Upper lobe of right lung (tissue), 1 donor: Measurements from ENCODE around the gene NDUFS2. TPM values are rescaled to one million over a fixed set of nuclear protein-coding genes. Genes with fewer than 3 reads are reported as not detected.
A peak's percentile ranks its signal among the peaks of the same experiment; 100 is the strongest.

Experiments used
- ATAC-seq: fragments of 200-7000 bp; cut with Tn5 transposase; one replicate; pipeline ENCODE4 v1.9.1; 2020; ENCODE audit warnings: mild to moderate bottlenecking, moderate library complexity
- DNase-seq: peaks from one replicate; pipeline ENCODE4 v3.0.0-alpha.2; 2020
- H3K27ac ChIP-seq: fragments of 200-600 bp; one replicate; pipeline ENCODE4 v1.8.0; 2022
- H3K27me3 ChIP-seq: fragments of 200-600 bp; one replicate; pipeline ENCODE4 v1.8.0; 2022; ENCODE audit warnings: mild to moderate bottlenecking
- H3K36me3 ChIP-seq: fragments of 200-600 bp; one replicate; pipeline ENCODE4 v1.8.0; 2022
- H3K4me1 ChIP-seq: fragments of 200-600 bp; one replicate; pipeline ENCODE4 v1.8.0; 2022
- H3K4me3 ChIP-seq: fragments of 200-600 bp; one replicate; pipeline ENCODE4 v1.8.0; 2022; ENCODE audit warnings: mild to moderate bottlenecking
- H3K9me3 ChIP-seq: fragments of 200-600 bp; one replicate; pipeline ENCODE4 v1.8.0; 2022
- intact Hi-C: fragments of 100-400 bp; cut with DNase I; formaldehyde crosslinking; loops from one replicate; pipeline ENCODE4 v1.11.0; 2022
- total RNA-seq: library from RNA; stranded (reverse); fragmentation: NEBNext Ultra II Directional; extraction: Animal tissue kit (Norgen Biotek cat#: 25700); gene quantifications from one replicate; pipeline ENCODE4 v1.2.1, GENCODE V29; 2021
- TF ChIP-seq, protein P1 (sequence below): fragments of 200-600 bp; IDR thresholded peaks from one replicate; pipeline ENCODE4 v1.8.0; 2022; ENCODE audit warnings: antibody characterized with exemption
- donor health status: DM: no; HTN: yes; CAD: no; lungs with severe emphysema.

NDUFS2 gene
- total RNA-seq, 1 donor from 2014 or later = 66.9 TPM

DNA sequence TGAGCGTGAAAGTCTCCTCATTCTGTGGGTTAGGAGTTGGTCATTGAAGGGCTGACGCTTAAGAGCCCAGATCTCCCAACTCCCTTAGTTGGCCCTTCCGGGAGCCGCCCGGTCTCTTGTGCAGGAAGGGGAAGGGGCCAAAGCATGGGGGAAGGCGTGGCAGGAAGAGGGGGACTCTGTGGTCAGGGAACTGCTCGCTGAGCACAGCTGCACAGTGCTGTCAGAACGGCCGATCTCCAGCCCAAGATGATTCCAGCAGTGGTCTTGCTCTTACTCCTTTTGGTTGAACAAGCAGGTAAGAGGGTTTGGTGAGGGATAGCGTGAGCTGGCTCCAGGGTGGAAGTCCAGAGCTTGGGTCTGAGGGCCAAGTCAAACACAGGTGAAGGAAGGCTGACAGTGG, 12.9 kb downstream of the NDUFS2 start, which contains the start of gene FCER1G:
FCER1G (plus strand) TSS at position 220 of the 400 bp plus-strand sequence; CDS start at position 247, 27 bp downstream.
- DNase-seq = peak; percentile 85
- no peaks in the 10 kb centered on the region for H3K27me3 ChIP-seq
- no peaks in the 10 kb centered on the region for H3K4me1 ChIP-seq
- peak within 1 kb of the TSS; percentile 68 for H3K27ac ChIP-seq
- ATAC-seq = peak; percentile 82
- peak within 1 kb of the TSS; percentile 49 for H3K4me3 ChIP-seq
- no peaks in the 10 kb centered on the region for H3K9me3 ChIP-seq
- intact Hi-C loops = no loop called here
- TF ChIP-seq, protein P1, sequence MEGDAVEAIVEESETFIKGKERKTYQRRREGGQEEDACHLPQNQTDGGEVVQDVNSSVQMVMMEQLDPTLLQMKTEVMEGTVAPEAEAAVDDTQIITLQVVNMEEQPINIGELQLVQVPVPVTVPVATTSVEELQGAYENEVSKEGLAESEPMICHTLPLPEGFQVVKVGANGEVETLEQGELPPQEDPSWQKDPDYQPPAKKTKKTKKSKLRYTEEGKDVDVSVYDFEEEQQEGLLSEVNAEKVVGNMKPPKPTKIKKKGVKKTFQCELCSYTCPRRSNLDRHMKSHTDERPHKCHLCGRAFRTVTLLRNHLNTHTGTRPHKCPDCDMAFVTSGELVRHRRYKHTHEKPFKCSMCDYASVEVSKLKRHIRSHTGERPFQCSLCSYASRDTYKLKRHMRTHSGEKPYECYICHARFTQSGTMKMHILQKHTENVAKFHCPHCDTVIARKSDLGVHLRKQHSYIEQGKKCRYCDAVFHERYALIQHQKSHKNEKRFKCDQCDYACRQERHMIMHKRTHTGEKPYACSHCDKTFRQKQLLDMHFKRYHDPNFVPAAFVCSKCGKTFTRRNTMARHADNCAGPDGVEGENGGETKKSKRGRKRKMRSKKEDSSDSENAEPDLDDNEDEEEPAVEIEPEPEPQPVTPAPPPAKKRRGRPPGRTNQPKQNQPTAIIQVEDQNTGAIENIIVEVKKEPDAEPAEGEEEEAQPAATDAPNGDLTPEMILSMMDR = no peak
- H3K36me3 ChIP-seq = peaks cover 53% of the 10 kb centered on the region

DNA sequence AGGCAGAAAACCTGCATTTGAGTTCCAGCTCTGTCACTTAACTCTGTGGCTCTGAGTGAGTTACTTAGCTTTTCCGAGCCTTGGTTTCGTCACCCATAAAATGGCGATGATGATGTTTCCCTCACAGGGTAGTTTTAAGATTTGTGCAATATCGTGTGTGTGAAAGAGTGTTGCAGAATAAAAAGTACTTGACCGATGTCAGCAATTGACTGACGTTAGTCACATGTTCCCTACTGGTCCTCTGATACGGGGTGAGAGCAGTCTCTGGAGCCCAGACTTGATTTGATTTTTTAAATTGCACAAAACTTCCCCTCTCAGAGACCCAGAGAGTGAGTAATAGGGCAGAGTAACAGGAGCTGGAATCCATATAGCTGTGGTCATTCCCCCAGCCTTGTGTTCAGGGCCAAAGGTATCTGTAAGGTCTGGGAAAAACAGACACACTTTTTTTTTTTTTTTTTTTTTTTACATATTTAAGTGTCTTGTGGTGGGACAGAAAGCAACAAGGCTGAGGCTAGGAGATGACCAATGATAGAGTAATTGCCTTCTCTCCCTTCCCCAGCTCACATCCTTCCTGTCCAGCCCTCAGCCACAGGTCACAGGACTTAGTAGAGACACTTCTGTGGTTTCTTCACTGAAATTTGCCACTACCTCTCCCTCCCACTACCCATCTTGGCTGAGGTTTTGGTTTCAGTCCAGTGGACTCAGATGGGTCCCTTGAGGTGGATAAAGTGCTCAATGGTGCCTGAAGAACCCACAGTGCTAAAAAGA, 15.0 kb downstream of the NDUFS2 start:
- no peak for DNase-seq
- Histone ChIP-seq H3K9me3 (no peaks in the 10 kb centered on the region), H3K4me1 (no peaks in the 10 kb centered on the region), H3K36me3 (peaks cover 33% of the 10 kb centered on the region), H3K27me3 (no peaks in the 10 kb centered on the region), H3K27ac (peak overlapping the region; percentile 88), H3K4me3 (peak overlapping the region; percentile 49)
- TF ChIP-seq, protein P1 = no peak
- intact Hi-C loops = no loop called here
- ATAC-seq = peak; percentile 80

DNA sequence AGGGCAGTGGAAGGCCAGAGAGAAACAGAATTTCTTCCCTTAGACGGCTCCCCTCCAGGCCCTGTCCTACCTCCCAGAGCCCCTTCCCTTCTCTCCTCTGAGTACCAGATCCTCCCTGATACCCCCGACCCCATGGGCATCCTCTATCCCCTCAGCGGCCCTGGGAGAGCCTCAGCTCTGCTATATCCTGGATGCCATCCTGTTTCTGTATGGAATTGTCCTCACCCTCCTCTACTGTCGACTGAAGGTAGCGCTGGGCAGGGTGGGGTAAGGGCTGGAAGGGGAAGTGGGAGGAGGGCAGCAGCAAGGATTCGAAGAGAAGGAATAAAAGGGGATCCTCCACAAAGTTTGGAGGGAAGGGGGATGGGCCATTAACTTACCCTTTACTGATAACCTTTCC, 15.7 kb downstream of the NDUFS2 start:
- no peaks in the 10 kb centered on the region for H3K27me3 ChIP-seq
- peaks cover 26% of the 10 kb centered on the region for H3K36me3 ChIP-seq
- TF ChIP-seq, protein P1 = no peak
- peak overlapping the region; percentile 28 for H3K4me3 ChIP-seq
- intact Hi-C loops = no loop called here
- H3K9me3 ChIP-seq = no peaks in the 10 kb centered on the region
- no peaks in the 10 kb centered on the region for H3K4me1 ChIP-seq
- peak overlapping the region; percentile 38 for H3K27ac ChIP-seq
- DNase-seq = no peak
- ATAC-seq = no peak

DNA sequence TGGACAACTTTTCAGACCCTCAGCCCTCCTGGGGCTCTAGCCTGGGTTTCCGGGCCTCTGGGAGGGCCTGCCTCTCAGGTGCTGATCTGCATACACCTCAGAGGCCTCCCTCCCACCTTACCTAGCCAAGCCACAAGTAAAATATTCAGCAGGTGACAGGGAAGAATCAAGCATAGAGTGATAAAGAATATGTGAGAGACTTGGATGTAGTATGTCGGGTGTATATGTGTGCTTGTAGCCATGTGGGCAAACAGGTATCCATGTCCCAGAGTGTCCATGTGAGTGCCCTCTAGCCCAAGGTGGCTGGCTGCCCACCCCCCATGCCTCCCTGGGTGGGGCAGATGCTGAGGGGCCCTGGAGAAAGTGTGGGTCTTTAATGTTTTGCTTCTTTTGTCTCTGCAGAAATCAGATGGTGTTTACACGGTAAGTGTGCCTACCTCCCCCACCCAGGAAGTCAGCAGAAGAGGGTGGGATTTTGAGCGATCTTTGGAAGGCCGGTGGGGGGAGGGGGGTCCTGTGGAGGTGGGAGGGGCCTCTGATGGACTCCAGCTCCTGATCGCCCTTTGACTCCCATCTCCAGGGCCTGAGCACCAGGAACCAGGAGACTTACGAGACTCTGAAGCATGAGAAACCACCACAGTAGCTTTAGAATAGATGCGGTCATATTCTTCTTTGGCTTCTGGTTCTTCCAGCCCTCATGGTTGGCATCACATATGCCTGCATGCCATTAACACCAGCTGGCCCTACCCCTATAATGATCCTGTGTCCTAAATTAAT, 16.3 kb downstream of the NDUFS2 start:
- intact Hi-C loops = no loop called here
- TF ChIP-seq, protein P1 = no peak
- Histone ChIP-seq H3K9me3 (no peaks in the 10 kb centered on the region), H3K4me1 (no peaks in the 10 kb centered on the region), H3K36me3 (peaks cover 19% of the 10 kb centered on the region), H3K27me3 (no peaks in the 10 kb centered on the region), H3K27ac (no peak overlapping the region), H3K4me3 (peak overlapping the region; percentile 28)
- no peak for ATAC-seq
- no peak for DNase-seq

DNA sequence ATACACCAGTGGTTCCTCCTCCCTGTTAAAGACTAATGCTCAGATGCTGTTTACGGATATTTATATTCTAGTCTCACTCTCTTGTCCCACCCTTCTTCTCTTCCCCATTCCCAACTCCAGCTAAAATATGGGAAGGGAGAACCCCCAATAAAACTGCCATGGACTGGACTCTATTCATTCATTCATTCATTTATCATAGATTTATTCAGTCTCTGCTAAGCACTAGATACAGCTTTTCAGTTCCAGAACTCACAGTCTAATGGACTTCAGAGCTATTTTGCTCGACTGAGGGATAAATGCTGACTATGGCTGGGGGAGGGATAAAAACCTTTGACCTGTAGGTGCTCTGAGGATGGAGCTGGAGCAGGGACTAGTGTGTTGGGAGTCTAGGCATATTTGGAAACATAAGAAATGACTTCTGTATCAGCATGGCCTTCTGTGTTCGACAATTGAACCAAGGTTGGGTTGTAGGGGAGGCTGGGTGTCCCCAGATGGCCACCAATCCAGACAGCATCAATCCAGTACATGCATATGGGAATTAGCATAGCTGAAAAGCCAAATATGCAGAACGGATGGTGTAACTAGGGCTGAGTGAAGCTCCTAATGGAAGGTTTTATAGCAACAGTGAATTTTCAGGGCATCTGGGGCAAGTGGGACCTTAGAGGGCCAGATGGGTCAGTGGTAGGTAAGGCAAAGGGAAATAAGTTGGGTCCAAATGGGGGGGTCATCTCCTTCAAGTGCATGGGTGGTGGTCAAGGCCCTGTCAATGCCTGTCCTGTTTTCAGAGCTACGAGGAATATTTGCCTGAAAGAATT, 17.1 kb downstream of the NDUFS2 start:
- DNase-seq (no peak), ATAC-seq (no peak)
- Histone ChIP-seq H3K27me3 (no peaks in the 10 kb centered on the region), H3K9me3 (no peaks in the 10 kb centered on the region), H3K4me1 (no peaks in the 10 kb centered on the region), H3K36me3 (peaks cover 11% of the 10 kb centered on the region), H3K27ac (no peak overlapping the region), H3K4me3 (no peak overlapping the region)
- intact Hi-C loops = no loop called here
- TF ChIP-seq, protein P1 = no peak
